ENCODE results near the gene RPP30. TPM values are rescaled to one million over a fixed set of nuclear protein-coding genes. Genes with fewer than 3 reads are reported as not detected.
A peak's percentile ranks its signal among the peaks of the same experiment; 100 is the strongest.
"Not testable (repeated sequence)": the region's sequence is repeated elsewhere in the genome, so short reads cannot be mapped to it uniquely, and the experiment has no call there.

Gene RPP30
- total RNA-seq, 2 experiments from 2014 or later, result 103 to 115 TPM

DNA sequence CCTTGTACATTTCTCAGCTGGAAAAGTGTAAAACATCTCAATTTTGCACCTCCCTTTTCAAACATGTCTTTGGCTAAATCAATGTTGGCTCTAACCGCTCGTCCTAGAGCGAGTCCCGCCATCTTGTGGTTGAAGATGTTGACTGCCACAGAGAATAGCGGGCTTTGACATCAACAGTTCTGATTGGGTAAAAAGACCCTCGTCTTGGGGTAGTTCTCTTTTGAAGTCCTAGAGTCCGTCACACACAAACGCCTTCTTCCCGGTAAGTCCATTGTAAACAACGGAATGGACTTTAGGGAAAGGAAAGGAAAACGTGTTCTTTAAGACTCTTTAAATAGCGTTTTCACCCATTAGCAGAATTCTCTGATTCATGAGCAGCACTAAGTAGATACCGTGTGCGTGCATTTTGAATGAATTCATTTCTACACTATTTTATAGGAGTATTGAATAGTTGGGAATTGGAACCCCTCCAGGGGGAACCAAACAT is 452 bp upstream of the RPP30 start:
- ChIA-PET CTCF (interaction anchor here (0.7 to 1.9 kb wide), 10 partner anchors 8 to 121 kb away, joined by 3 to 6 read pairs (median 4); partner anchors contain the start of gene HTR7), POLR2A (interaction anchor here (1.8 kb wide), 1 partner anchor 293 kb away, joined by 5 read pairs; no protein-coding TSS in a partner anchor)
- H3K36me3 Mint-ChIP-seq (ENCODE audit: low read depth), result peaks cover 14% of the 10 kb centered on the region
- intact Hi-C loops (cut with DNase I, micrococcal nuclease), result loop anchor here (1.0 to 10.0 kb wide), 12 partner anchors 13 to 1877 kb away; partner anchors contain the start of genes FAS (in 1 of the 2), FGFBP3 (in 1 of the 2), HTR7 (in 1 of the 2) and IFIT5 (in 1 of the 2)
- H3K27me3 Mint-ChIP-seq, result peaks cover 19% of the 10 kb centered on the region
- H3K4me1 Mint-ChIP-seq, result peaks cover 34% of the 10 kb centered on the region
- peak; percentile 58 for ATAC-seq
- DNase-seq, result peak; percentile 69
- H3K4me3 Mint-ChIP-seq, result peak overlapping the region; percentile 89
- peaks cover 6% of the 10 kb centered on the region for H3K9me3 Mint-ChIP-seq (ENCODE audit: low read depth)
- peak overlapping the region; percentile 98 for H3K27ac Mint-ChIP-seq

DNA sequence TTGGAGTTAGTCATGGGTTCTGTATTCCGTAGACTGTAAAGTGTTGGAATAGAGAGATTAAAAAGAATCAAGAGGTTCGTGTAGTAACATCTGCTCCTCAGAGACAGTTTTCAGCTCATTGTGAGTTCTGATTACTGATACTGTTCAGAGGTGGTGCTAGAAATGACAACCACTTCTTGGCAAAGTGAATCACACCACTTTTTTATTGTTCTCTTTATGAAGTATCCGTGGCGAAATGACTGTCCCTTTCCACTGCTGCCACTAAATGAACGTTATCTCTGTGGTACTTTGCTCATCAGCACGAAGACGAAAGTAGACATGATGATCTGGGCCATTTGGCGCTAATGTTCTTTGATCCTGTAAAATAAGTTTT is 860 bp downstream of the RPP30 start:
- H3K9me3 Mint-ChIP-seq (ENCODE audit: low read depth), result peaks cover 6% of the 10 kb centered on the region
- H3K4me1 Mint-ChIP-seq, result peaks cover 34% of the 10 kb centered on the region
- ChIA-PET POLR2A (interaction anchor here (0.5 to 1.8 kb wide), 5 partner anchors 11 to 1621 kb away, joined by 3 to 5 read pairs (median 4); partner anchors contain the start of gene LIPA), CTCF (interaction anchor here (1.0 to 1.9 kb wide), 11 partner anchors 8 to 149 kb away, joined by 3 to 6 read pairs (median 3); partner anchors contain the start of gene HTR7)
- H3K36me3 Mint-ChIP-seq (ENCODE audit: low read depth), result peaks cover 22% of the 10 kb centered on the region
- DNase-seq (peak; percentile 66), ATAC-seq (peak; percentile 67)
- H3K4me3 Mint-ChIP-seq, result peak overlapping the region; percentile 89
- intact Hi-C loops (cut with DNase I, micrococcal nuclease), result loop anchor here (1.0 to 10.0 kb wide), 9 partner anchors 290 to 1878 kb away; partner anchors contain the start of genes FAS (in 1 of the 2), FGFBP3 (in 1 of the 2), IFIT5 (in 1 of the 2) and LIPA (in 1 of the 2)
- H3K27me3 Mint-ChIP-seq, result peaks cover 17% of the 10 kb centered on the region
- H3K27ac Mint-ChIP-seq, result peak overlapping the region; percentile 98

DNA sequence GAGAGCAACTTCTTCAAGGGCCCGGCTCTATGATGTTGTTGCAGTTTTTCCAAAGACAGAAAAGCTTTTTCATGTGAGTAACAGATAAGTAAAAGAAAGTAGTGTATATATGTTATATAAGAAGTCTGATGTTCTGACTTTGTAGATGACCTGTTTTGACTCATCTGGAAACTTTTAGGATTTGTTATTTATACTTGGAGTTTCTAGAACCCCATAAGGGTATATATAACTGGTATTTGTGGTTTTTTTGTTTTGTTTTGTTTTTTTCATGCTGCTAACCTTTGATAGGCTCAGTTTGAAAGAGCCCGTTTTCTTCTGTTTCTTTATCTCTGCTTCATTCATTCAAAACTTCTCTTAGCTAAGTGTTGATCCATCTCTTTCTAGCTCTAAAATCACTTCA is 7.3 kb downstream of the RPP30 start:
- ATAC-seq (peak; percentile 30), DNase-seq (no peak)
- Mint-ChIP-seq H3K27ac (peak overlapping the region; percentile 24), H3K27me3 (no peaks in the 10 kb centered on the region), H3K4me3 (no peak overlapping the region), H3K4me1 (peaks cover 11% of the 10 kb centered on the region), H3K9me3 (ENCODE audit: low read depth) (no peaks in the 10 kb centered on the region), H3K36me3 (ENCODE audit: low read depth) (peaks cover 41% of the 10 kb centered on the region)
- POLR2A ChIA-PET, result no interaction called here
- CTCF ChIA-PET, result interaction anchor here (0.6 to 3.3 kb wide), 23 partner anchors 9 to 1236 kb away, joined by 3 to 28 read pairs (median 4); partner anchors contain the start of gene HTR7
- intact Hi-C loops (cut with DNase I, micrococcal nuclease), result loop anchor here (10.0 kb wide), 6 partner anchors 286 to 1884 kb away; partner anchors contain the start of genes FAS (in 1 of the 2), FGFBP3 (in 1 of the 2), IFIT5 (in 1 of the 2) and LIPA (in 1 of the 2)

DNA sequence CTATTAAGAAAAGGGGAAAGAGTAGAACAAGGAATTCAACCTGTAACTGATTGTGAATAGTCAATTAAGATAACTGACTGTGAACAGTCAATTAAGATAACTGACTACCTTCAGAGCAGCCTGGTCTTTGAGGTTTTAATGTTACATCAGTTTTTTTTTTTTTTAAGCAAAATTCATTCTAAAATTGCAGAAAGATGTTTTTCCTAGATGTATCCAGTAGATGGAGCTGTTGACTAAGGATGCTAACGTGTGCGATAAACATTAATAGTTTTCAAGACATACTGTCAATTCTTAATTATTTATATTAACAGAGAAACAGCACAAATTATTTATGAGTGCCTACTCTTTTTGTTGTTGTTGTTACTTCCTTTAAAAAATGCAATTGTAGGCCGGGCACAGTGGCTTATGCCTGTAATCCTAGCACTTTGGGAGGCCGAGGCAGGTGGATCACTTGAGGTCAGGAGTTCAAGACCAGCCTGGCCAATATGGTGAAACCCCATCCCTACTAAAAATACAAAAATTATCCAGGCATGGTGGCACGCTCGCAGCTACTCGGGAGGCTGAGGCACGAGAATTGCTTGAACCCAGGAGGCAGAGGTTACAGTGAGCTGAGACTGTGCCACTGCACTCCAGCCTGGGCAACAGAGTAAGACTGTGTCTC is 8.4 kb downstream of the RPP30 start:
- ChIA-PET POLR2A (interaction anchor here (0.6 kb wide), 2 partner anchors 32 to 285 kb away, joined by 3 read pairs; no protein-coding TSS in a partner anchor), CTCF (interaction anchor here (0.6 to 3.3 kb wide), 26 partner anchors 8 to 1033 kb away, joined by 3 to 28 read pairs (median 4); partner anchors contain the start of genes HTR7 and RPP30)
- H3K4me3 Mint-ChIP-seq; H3K4me1 Mint-ChIP-seq; H3K27me3 Mint-ChIP-seq; H3K9me3 Mint-ChIP-seq (ENCODE audit: low read depth); H3K27ac Mint-ChIP-seq; DNase-seq: not testable (repeated sequence)
- intact Hi-C loops (cut with DNase I, micrococcal nuclease), result loop anchor here in 1 of 2 experiments (1.0 kb wide), 2 partner anchors 126 to 371 kb away; no protein-coding TSS in a partner anchor
- peaks cover 42% of the 10 kb centered on the region for H3K36me3 Mint-ChIP-seq (ENCODE audit: low read depth)
- ATAC-seq, result peak; percentile 26

- Mint-ChIP-seq H3K36me3 (ENCODE audit: low read depth) (peaks cover 50% of the 10 kb centered on the region), H3K27ac (no peak overlapping the region), H3K4me3 (no peak overlapping the region), H3K27me3 (no peaks in the 10 kb centered on the region), H3K9me3 (ENCODE audit: low read depth) (no peaks in the 10 kb centered on the region), H3K4me1 (peaks cover 2% of the 10 kb centered on the region)
- ChIA-PET POLR2A (interaction anchor here (0.5 kb wide), 1 partner anchor 370 kb away, joined by 7 read pairs; no protein-coding TSS in a partner anchor), CTCF (interaction anchor here (1.0 to 1.5 kb wide), 2 partner anchors 13 to 366 kb away, joined by 3 read pairs; partner anchors contain the start of gene RPP30)
- ATAC-seq, result no peak
- intact Hi-C loops (cut with DNase I, micrococcal nuclease), result no loop called here
- DNase-seq, result no peak
These were observed 12.7 kb downstream of the RPP30 start for GRCh38 chr10:90884431-90884830.

- ATAC-seq, result no peak
- Mint-ChIP-seq H3K4me3 (no peak overlapping the region), H3K36me3 (ENCODE audit: low read depth) (peaks cover 55% of the 10 kb centered on the region), H3K9me3 (ENCODE audit: low read depth) (no peaks in the 10 kb centered on the region), H3K4me1 (no peaks in the 10 kb centered on the region), H3K27ac (no peak overlapping the region), H3K27me3 (no peaks in the 10 kb centered on the region)
- POLR2A ChIA-PET, result no interaction called here
- intact Hi-C loops (cut with DNase I, micrococcal nuclease), result no loop called here
- CTCF ChIA-PET, result interaction anchor here (1.0 kb wide), 1 partner anchor 12 kb away, joined by 3 read pairs; no protein-coding TSS in a partner anchor
- DNase-seq, result no peak
These were observed 13.4 kb downstream of the RPP30 start for GRCh38 chr10:90885176-90885575.

DNA sequence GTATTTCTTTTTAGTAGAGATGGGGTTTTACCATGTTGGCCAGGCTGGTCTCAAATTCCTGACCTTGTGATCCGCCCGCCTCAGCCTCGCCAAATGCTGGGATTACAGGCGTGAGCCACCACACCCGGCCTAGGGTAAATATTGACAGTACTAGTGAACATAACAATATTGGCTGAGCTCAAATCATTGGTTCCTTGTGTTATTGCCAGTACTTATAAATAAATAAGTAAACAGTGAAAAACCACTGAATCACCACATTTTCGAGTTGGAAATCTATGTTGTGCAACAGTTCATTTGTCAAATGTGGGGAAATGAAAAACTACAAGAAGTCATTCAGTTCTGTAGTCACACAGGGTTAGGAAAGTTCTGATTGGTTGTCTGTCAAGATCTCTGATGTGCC is 15.8 kb downstream of the RPP30 start:
- H3K27me3 Mint-ChIP-seq, result no peaks in the 10 kb centered on the region
- DNase-seq (no peak), ATAC-seq (no peak)
- ChIA-PET POLR2A (no interaction called here), CTCF (interaction anchor here (0.6 to 1.3 kb wide), 3 partner anchors 8 to 15 kb away, joined by 3 to 12 read pairs (median 3); partner anchors contain the start of gene RPP30)
- no peak overlapping the region for H3K27ac Mint-ChIP-seq
- H3K4me1 Mint-ChIP-seq, result peaks cover 4% of the 10 kb centered on the region
- intact Hi-C loops (cut with DNase I, micrococcal nuclease), result no loop called here
- no peaks in the 10 kb centered on the region for H3K9me3 Mint-ChIP-seq (ENCODE audit: low read depth)
- no peak overlapping the region for H3K4me3 Mint-ChIP-seq
- H3K36me3 Mint-ChIP-seq (ENCODE audit: low read depth), result peaks cover 57% of the 10 kb centered on the region

DNA sequence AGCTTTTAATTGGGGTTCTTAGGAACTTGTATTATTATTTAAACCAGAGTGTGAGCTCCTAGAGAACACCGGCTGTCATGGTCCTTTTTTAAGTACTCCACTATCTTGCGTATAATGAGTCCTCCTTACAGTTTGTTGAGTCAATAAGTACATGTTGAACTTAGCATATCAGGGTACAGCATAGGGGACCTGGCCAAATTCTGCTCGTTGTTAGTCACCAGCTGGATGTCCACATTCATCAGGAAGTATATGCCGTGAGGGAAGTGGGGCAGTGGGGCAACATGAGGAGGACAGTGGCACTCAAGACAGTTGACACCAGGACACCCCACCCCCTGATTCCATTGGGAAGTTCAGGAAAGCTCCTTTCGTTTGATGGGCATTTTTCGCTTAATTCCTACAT is 16.6 kb downstream of the RPP30 start:
- H3K27me3 Mint-ChIP-seq, result no peaks in the 10 kb centered on the region
- H3K4me3 Mint-ChIP-seq, result no peak overlapping the region
- H3K4me1 Mint-ChIP-seq, result peaks cover 4% of the 10 kb centered on the region
- peaks cover 59% of the 10 kb centered on the region for H3K36me3 Mint-ChIP-seq (ENCODE audit: low read depth)
- POLR2A ChIA-PET, result no interaction called here
- intact Hi-C loops (cut with DNase I, micrococcal nuclease), result no loop called here
- no peaks in the 10 kb centered on the region for H3K9me3 Mint-ChIP-seq (ENCODE audit: low read depth)
- no peak overlapping the region for H3K27ac Mint-ChIP-seq
- DNase-seq (no peak), ATAC-seq (no peak)
- CTCF ChIA-PET, result interaction anchor here (1.0 to 1.3 kb wide), 2 partner anchors 9 to 363 kb away, joined by 3 to 12 read pairs; no protein-coding TSS in a partner anchor

GRCh38 chr10:90889636-90890035 is 17.9 kb downstream of the RPP30 start:
- no peak overlapping the region for H3K4me3 Mint-ChIP-seq
- POLR2A ChIA-PET, result no interaction called here
- H3K27ac Mint-ChIP-seq, result no peak overlapping the region
- CTCF ChIA-PET, result interaction anchor here (0.9 to 1.0 kb wide), 2 partner anchors 10 to 362 kb away, joined by 3 read pairs; no protein-coding TSS in a partner anchor
- intact Hi-C loops (cut with DNase I, micrococcal nuclease), result no loop called here
- no peak for ATAC-seq
- H3K27me3 Mint-ChIP-seq, result no peaks in the 10 kb centered on the region
- H3K4me1 Mint-ChIP-seq, result peaks cover 4% of the 10 kb centered on the region
- H3K36me3 Mint-ChIP-seq (ENCODE audit: low read depth), result peaks cover 62% of the 10 kb centered on the region
- DNase-seq, result no peak
- H3K9me3 Mint-ChIP-seq (ENCODE audit: low read depth), result no peaks in the 10 kb centered on the region

DNA sequence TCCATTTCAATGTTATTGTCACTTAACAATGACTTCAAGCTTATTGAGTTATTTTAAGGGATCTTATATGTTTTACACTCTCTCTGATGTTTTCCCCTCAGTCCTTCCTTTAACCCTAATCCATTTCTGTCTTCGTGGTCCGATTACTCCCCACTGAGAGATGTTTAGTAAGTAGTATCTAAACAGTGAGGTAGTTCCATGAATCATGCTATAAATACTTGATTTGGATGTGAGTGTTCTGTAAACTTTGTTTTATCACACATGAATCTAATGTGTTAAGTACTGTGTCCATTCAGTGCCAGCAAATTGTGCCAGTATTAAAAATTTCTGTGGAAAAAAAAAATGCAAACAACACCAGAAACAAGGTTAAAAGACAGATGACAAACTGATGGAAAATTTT is 18.6 kb downstream of the RPP30 start:
- Mint-ChIP-seq H3K9me3 (ENCODE audit: low read depth) (no peaks in the 10 kb centered on the region), H3K27ac (no peak overlapping the region), H3K27me3 (no peaks in the 10 kb centered on the region), H3K36me3 (ENCODE audit: low read depth) (peaks cover 62% of the 10 kb centered on the region), H3K4me1 (peaks cover 4% of the 10 kb centered on the region), H3K4me3 (no peak overlapping the region)
- ChIA-PET POLR2A (no interaction called here), CTCF (interaction anchor here (0.9 kb wide), 1 partner anchor 361 kb away, joined by 3 read pairs; no protein-coding TSS in a partner anchor)
- DNase-seq (no peak), ATAC-seq (no peak)
- intact Hi-C loops (cut with DNase I, micrococcal nuclease), result no loop called here

- no peak overlapping the region for H3K27ac Mint-ChIP-seq
- H3K27me3 Mint-ChIP-seq, result no peaks in the 10 kb centered on the region
- DNase-seq (no peak), ATAC-seq (no peak)
- intact Hi-C loops (cut with DNase I, micrococcal nuclease), result no loop called here
- peaks cover 52% of the 10 kb centered on the region for H3K36me3 Mint-ChIP-seq (ENCODE audit: low read depth)
- no peak overlapping the region for H3K4me3 Mint-ChIP-seq
- H3K9me3 Mint-ChIP-seq (ENCODE audit: low read depth), result no peaks in the 10 kb centered on the region
- peaks cover 14% of the 10 kb centered on the region for H3K4me1 Mint-ChIP-seq
- ChIA-PET CTCF (interaction anchor here (4.7 kb wide), 1 partner anchor 14 kb away, joined by 28 read pairs; no protein-coding TSS in a partner anchor), POLR2A (interaction anchor here (0.6 kb wide), 1 partner anchor 1110 kb away, joined by 6 read pairs; no protein-coding TSS in a partner anchor)
These were observed 21.4 kb downstream of the RPP30 start for GRCh38 chr10:90893190-90893589.

Measured in activated CD4-positive, alpha-beta T cell treated with anti-CD3 and anti-CD28 coated beads for 36 hours (primary cell).